Activated naive CD8-positive, alpha-beta T cell treated with anti-CD3 and anti-CD28 coated beads, Interleukin-2, amount 50 U/mL, for 24 hours (primary cell): Measurements from ENCODE around the gene MAP4K4.
A peak's percentile ranks its signal among the peaks of the same experiment; 100 is the strongest.

ENCODE experiments used
- ATAC-seq: fragments of 150-1000 bp; cut with Tn5 transposase; one replicate; pipeline ENCODE4 v1.10.0; 2021
- DNase-seq: peaks from one replicate; pipeline ENCODE4 v3.0.0; 2021
- H3K27ac Mint-ChIP-seq: one replicate; pipeline ENCODE4 v1.8.0; 2021; ENCODE audit warnings: mild to moderate bottlenecking, mixed read lengths
- H3K27me3 Mint-ChIP-seq: one replicate; pipeline ENCODE4 v1.8.0; 2021; ENCODE audit warnings: mixed read lengths
- H3K36me3 Mint-ChIP-seq: one replicate; pipeline ENCODE4 v1.8.0; 2021; ENCODE audit warnings: low read depth, mixed read lengths
- H3K4me1 Mint-ChIP-seq: one replicate; pipeline ENCODE4 v1.8.0; 2021; ENCODE audit warnings: mixed read lengths
- H3K4me3 Mint-ChIP-seq: one replicate; pipeline ENCODE4 v1.8.0; 2021; ENCODE audit warnings: mild to moderate bottlenecking, moderate library complexity, mixed read lengths
- H3K9me3 Mint-ChIP-seq: one replicate; pipeline ENCODE4 v1.8.0; 2021; ENCODE audit warnings: mixed read lengths

MAP4K4 gene

GRCh38 chr2:101697124-101698013 is at the start of gene MAP4K4:
Gene MAP4K4, plus strand, starts transcription at chr2:101697707. Its CDS starts 374 bp downstream, at chr2:101698081.
- Mint-ChIP-seq H3K27me3 (peaks cover 6% of the 10 kb centered on the region), H3K36me3 (peaks cover 6% of the 10 kb centered on the region), H3K4me3 (peak within 1 kb of the TSS; percentile 83), H3K4me1 (peaks cover 17% of the 10 kb centered on the region), H3K9me3 (peaks cover 4% of the 10 kb centered on the region), H3K27ac (peak within 1 kb of the TSS; percentile 89)
- DNase-seq (peak; percentile 68), ATAC-seq (peak; percentile 58)

- peaks cover 3% of the 10 kb centered on the region for H3K36me3 Mint-ChIP-seq
Measured at GRCh38 chr2:101653469-101653868, 44.0 kb upstream of the MAP4K4 start.

GRCh38 chr2:101655702-101656422 is 41.6 kb upstream of the MAP4K4 start:
- peaks cover 3% of the 10 kb centered on the region for H3K9me3 Mint-ChIP-seq
- ATAC-seq: no peak
- no peaks in the 10 kb centered on the region for H3K27me3 Mint-ChIP-seq
- DNase-seq: no peak
- H3K36me3 Mint-ChIP-seq: peaks cover 3% of the 10 kb centered on the region
- no peak overlapping the region for H3K4me3 Mint-ChIP-seq
- peaks cover 27% of the 10 kb centered on the region for H3K4me1 Mint-ChIP-seq
- no peak overlapping the region for H3K27ac Mint-ChIP-seq

More at GRCh38 chr2:101653469-101653868, 44.0 kb upstream of the MAP4K4 start:
- Mint-ChIP-seq H3K27ac (no peak overlapping the region), H3K4me3 (no peak overlapping the region), H3K27me3 (no peaks in the 10 kb centered on the region), H3K9me3 (peaks cover 3% of the 10 kb centered on the region), H3K4me1 (peaks cover 33% of the 10 kb centered on the region)
- DNase-seq (no peak), ATAC-seq (no peak)

GRCh38 chr2:101657787-101658186 is 39.7 kb upstream of the MAP4K4 start:
- Mint-ChIP-seq H3K36me3 (no peaks in the 10 kb centered on the region), H3K4me3 (no peak overlapping the region), H3K9me3 (peaks cover 3% of the 10 kb centered on the region), H3K4me1 (peaks cover 7% of the 10 kb centered on the region), H3K27ac (no peak overlapping the region), H3K27me3 (no peaks in the 10 kb centered on the region)
- DNase-seq: no peak
- no peak for ATAC-seq

GRCh38 chr2:101658387-101658786 is 39.1 kb upstream of the MAP4K4 start:
- Mint-ChIP-seq H3K9me3 (peaks cover 3% of the 10 kb centered on the region), H3K36me3 (no peaks in the 10 kb centered on the region), H3K27ac (no peak overlapping the region), H3K4me1 (peaks cover 6% of the 10 kb centered on the region), H3K27me3 (no peaks in the 10 kb centered on the region), H3K4me3 (no peak overlapping the region)
- DNase-seq: no peak
- no peak for ATAC-seq

GRCh38 chr2:101665312-101665711 is 32.2 kb upstream of the MAP4K4 start:
- Mint-ChIP-seq H3K27ac (no peak overlapping the region), H3K9me3 (peaks cover 1% of the 10 kb centered on the region), H3K4me1 (no peaks in the 10 kb centered on the region), H3K27me3 (no peaks in the 10 kb centered on the region), H3K36me3 (no peaks in the 10 kb centered on the region), H3K4me3 (no peak overlapping the region)
- ATAC-seq: no peak
- no peak for DNase-seq

- Mint-ChIP-seq H3K4me1 (no peaks in the 10 kb centered on the region), H3K9me3 (peaks cover 20% of the 10 kb centered on the region), H3K27me3 (no peaks in the 10 kb centered on the region), H3K36me3 (peaks cover 4% of the 10 kb centered on the region), H3K4me3 (no peak overlapping the region), H3K27ac (no peak overlapping the region)
- ATAC-seq (no peak), DNase-seq (no peak)
Measured at GRCh38 chr2:101667823-101668222, 29.7 kb upstream of the MAP4K4 start.

GRCh38 chr2:101672047-101672446 is 25.5 kb upstream of the MAP4K4 start:
- H3K27me3 Mint-ChIP-seq: no peaks in the 10 kb centered on the region
- H3K9me3 Mint-ChIP-seq: peaks cover 20% of the 10 kb centered on the region
- H3K27ac Mint-ChIP-seq: no peak overlapping the region
- H3K4me3 Mint-ChIP-seq: no peak overlapping the region
- H3K4me1 Mint-ChIP-seq: peaks cover 10% of the 10 kb centered on the region
- DNase-seq (no peak), ATAC-seq (no peak)
- H3K36me3 Mint-ChIP-seq: peaks cover 4% of the 10 kb centered on the region

GRCh38 chr2:101673920-101674319 is 23.6 kb upstream of the MAP4K4 start:
- peaks cover 12% of the 10 kb centered on the region for H3K4me1 Mint-ChIP-seq
- no peak for ATAC-seq
- DNase-seq: no peak
- H3K27ac Mint-ChIP-seq: no peak overlapping the region
- no peaks in the 10 kb centered on the region for H3K27me3 Mint-ChIP-seq
- H3K9me3 Mint-ChIP-seq: peaks cover 24% of the 10 kb centered on the region
- H3K36me3 Mint-ChIP-seq: peaks cover 4% of the 10 kb centered on the region
- no peak overlapping the region for H3K4me3 Mint-ChIP-seq

- no peak for DNase-seq
- Mint-ChIP-seq H3K36me3 (peaks cover 4% of the 10 kb centered on the region), H3K9me3 (peaks cover 20% of the 10 kb centered on the region), H3K27ac (no peak overlapping the region), H3K4me1 (peaks cover 12% of the 10 kb centered on the region), H3K4me3 (no peak overlapping the region), H3K27me3 (no peaks in the 10 kb centered on the region)
- peak; percentile 46 for ATAC-seq
Measured at GRCh38 chr2:101675512-101675911, 22.0 kb upstream of the MAP4K4 start.

GRCh38 chr2:101676674-101677073 is 20.8 kb upstream of the MAP4K4 start:
- ATAC-seq: no peak
- no peak overlapping the region for H3K4me3 Mint-ChIP-seq

GRCh38 chr2:101677658-101678057 is 19.8 kb upstream of the MAP4K4 start:
- Mint-ChIP-seq H3K4me1 (peaks cover 12% of the 10 kb centered on the region), H3K4me3 (no peak overlapping the region), H3K27me3 (no peaks in the 10 kb centered on the region), H3K36me3 (no peaks in the 10 kb centered on the region), H3K9me3 (peaks cover 4% of the 10 kb centered on the region), H3K27ac (no peak overlapping the region)
- ATAC-seq (no peak), DNase-seq (no peak)

More at GRCh38 chr2:101676674-101677073, 20.8 kb upstream of the MAP4K4 start:
- Mint-ChIP-seq H3K4me1 (peaks cover 12% of the 10 kb centered on the region), H3K27ac (no peak overlapping the region), H3K27me3 (no peaks in the 10 kb centered on the region), H3K9me3 (peaks cover 13% of the 10 kb centered on the region), H3K36me3 (peaks cover 4% of the 10 kb centered on the region)
- no peak for DNase-seq

GRCh38 chr2:101678379-101678778 is 19.1 kb upstream of the MAP4K4 start:
- Mint-ChIP-seq H3K4me3 (no peak overlapping the region), H3K27ac (no peak overlapping the region), H3K36me3 (no peaks in the 10 kb centered on the region), H3K27me3 (no peaks in the 10 kb centered on the region), H3K9me3 (peaks cover 4% of the 10 kb centered on the region), H3K4me1 (peaks cover 12% of the 10 kb centered on the region)
- ATAC-seq (no peak), DNase-seq (no peak)

- no peak overlapping the region for H3K27ac Mint-ChIP-seq
- no peaks in the 10 kb centered on the region for H3K36me3 Mint-ChIP-seq
- H3K4me3 Mint-ChIP-seq: no peak overlapping the region
- ATAC-seq (no peak), DNase-seq (no peak)
- H3K27me3 Mint-ChIP-seq: no peaks in the 10 kb centered on the region
- peaks cover 12% of the 10 kb centered on the region for H3K4me1 Mint-ChIP-seq
- peaks cover 4% of the 10 kb centered on the region for H3K9me3 Mint-ChIP-seq
Measured at GRCh38 chr2:101679037-101679726, 18.3 kb upstream of the MAP4K4 start.
